Prostate gland (tissue), 2 donors: Measurements from ENCODE around the gene KRTAP5-7. TPM values are rescaled to one million over a fixed set of nuclear protein-coding genes. Genes with fewer than 3 reads are reported as not detected.
"Not testable (repeated sequence)": the region's sequence is repeated elsewhere in the genome, so short reads cannot be mapped to it uniquely, and the experiment has no call there.

Experiments
- DNase-seq: peaks from one replicate; pipeline ENCODE4 v3.0.0-alpha.2; 2019; ENCODE audit warnings: low spot score
- H3K27ac ChIP-seq, 2 donors: fragments of 200-600 bp; sonication (generic); 2 replicates each; pipeline ENCODE4 v1.5.1; 2017 to 2019
- H3K27me3 ChIP-seq: fragments of 200-600 bp; sonication (generic); replicated peaks from 2 replicates; pipeline ENCODE4 v1.5.1; 2019; ENCODE audit not compliant: insufficient read depth
- H3K36me3 ChIP-seq, 2 donors: fragments of 200-600 bp; sonication (generic); 1 replicate in 1 of 2; 2 replicates in 1 of 2; pipeline versions ENCODE4 v1.5.1 to v1.8.1; 2017 to 2019
- H3K4me1 ChIP-seq: fragments of 200-600 bp; sonication (generic); replicated peaks from 2 replicates; pipeline ENCODE4 v1.5.1; 2019
- H3K4me3 ChIP-seq, 2 donors: fragments of 200-600 bp; sonication (generic); 2 replicates each; pipeline ENCODE4 v1.5.1; 2017 to 2019
- H3K9me3 ChIP-seq: fragments of 200-600 bp; sonication (generic); 2 replicates; pipeline ENCODE4 v1.5.1; 2017
- POLR2A ChIP-seq: fragments of 450-650 bp; IDR thresholded peaks from one replicate; pipeline ENCODE4 v1.6.1; 2016; ENCODE audit warnings: antibody characterized with exemption, mild to moderate bottlenecking
- POLR2AphosphoS5 ChIP-seq: sonication (generic); formaldehyde crosslinking; IDR thresholded peaks from one replicate; pipeline ENCODE4 v1.6.1; 2017; ENCODE audit warnings: antibody characterized with exemption
- WGBS: methylation state at CpG from one replicate; pipeline ENCODE4 v1.1.5; 2018; 5-methylcytosine and 5-hydroxymethylcytosine counted together
- intact Hi-C: fragments of 100-400 bp; cut with DNase I; formaldehyde crosslinking; loops from one replicate; pipeline ENCODE4 v1.14.2; 2022
- total RNA-seq, 2 donors: library from RNA; depleted of rRNA; stranded (reverse); fragments of >200 nt; gene quantifications; one replicate each; pipeline ENCODE4 v1.1.0, GENCODE V29; 2016
- TF ChIP-seq, protein P1 (sequence below), 4 experiments: fragments of 200-600 bp in 2 of 4; fragments of 450-650 bp in 2 of 4; sonication (generic) in 2 of 4; IDR thresholded peaks; 1 replicate in 3 of 4; 2 replicates in 1 of 4; pipeline ENCODE4 v1.5.1; 2016 to 2019; ENCODE audit warnings: antibody characterized with exemption in 4 of 4, mild to moderate bottlenecking in 2 of 4, moderate library complexity in 2 of 4

KRTAP5-7 gene
- total RNA-seq, 2 donors from 2014 or later, result 1.8 TPM; not detected in 1

- Histone ChIP-seq H3K4me3 (no peak overlapping the region), H3K27ac (no peak overlapping the region), H3K27me3 (no peaks in the 10 kb centered on the region), H3K9me3 (no peaks in the 10 kb centered on the region), H3K4me1 (no peaks in the 10 kb centered on the region), H3K36me3 (no peaks in the 10 kb centered on the region)
- no peak for DNase-seq
- TF ChIP-seq, protein P1, sequence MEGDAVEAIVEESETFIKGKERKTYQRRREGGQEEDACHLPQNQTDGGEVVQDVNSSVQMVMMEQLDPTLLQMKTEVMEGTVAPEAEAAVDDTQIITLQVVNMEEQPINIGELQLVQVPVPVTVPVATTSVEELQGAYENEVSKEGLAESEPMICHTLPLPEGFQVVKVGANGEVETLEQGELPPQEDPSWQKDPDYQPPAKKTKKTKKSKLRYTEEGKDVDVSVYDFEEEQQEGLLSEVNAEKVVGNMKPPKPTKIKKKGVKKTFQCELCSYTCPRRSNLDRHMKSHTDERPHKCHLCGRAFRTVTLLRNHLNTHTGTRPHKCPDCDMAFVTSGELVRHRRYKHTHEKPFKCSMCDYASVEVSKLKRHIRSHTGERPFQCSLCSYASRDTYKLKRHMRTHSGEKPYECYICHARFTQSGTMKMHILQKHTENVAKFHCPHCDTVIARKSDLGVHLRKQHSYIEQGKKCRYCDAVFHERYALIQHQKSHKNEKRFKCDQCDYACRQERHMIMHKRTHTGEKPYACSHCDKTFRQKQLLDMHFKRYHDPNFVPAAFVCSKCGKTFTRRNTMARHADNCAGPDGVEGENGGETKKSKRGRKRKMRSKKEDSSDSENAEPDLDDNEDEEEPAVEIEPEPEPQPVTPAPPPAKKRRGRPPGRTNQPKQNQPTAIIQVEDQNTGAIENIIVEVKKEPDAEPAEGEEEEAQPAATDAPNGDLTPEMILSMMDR (IDR thresholded peaks at IDR 0.05), result no peak
- TF ChIP-seq POLR2A (no peak), POLR2AphosphoS5 (no peak)
- intact Hi-C loops, result no loop called here
- 35% methylated on average over 8 of the region's 8 CpGs for WGBS
These were observed 36.3 kb downstream of the KRTAP5-7 start for GRCh38 chr11:71563406-71563805.

- H3K4me3 ChIP-seq, result no peak overlapping the region
- DNase-seq, result no peak
- no peaks in the 10 kb centered on the region for H3K36me3 ChIP-seq
- no peak overlapping the region for H3K27ac ChIP-seq
- intact Hi-C loops, result no loop called here
- no peaks in the 10 kb centered on the region for H3K4me1 ChIP-seq
- H3K27me3 ChIP-seq, result no peaks in the 10 kb centered on the region
- 92% methylated on average over 4 of the region's 4 CpGs for WGBS
- no peaks in the 10 kb centered on the region for H3K9me3 ChIP-seq
- TF ChIP-seq POLR2AphosphoS5 (no peak), POLR2A (no peak)
- TF ChIP-seq, protein P1 (IDR thresholded peaks at IDR 0.05), result no peak
These were observed 37.4 kb downstream of the KRTAP5-7 start for GRCh38 chr11:71564430-71564829.

DNA sequence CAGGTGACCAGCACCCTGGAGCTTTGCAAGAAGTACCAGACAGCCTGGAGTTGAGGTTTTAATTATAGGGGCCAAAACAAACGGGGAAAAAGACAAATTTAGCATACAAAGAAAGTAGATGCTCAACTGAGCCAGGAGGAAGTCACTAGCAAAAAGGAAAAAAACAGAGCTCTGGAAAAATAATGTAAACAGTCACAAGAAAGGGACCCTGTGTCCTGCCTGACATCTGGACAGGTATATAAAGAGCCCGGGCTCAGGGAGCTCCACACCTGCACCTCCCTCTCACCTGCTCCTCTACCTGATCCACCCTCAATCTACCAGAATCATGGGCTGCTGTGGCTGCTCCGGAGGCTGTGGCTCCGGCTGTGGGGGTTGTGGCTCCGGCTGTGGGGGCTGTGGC lies 38.2 kb downstream of the KRTAP5-7 start, which contains the start of gene KRTAP5-10:
Gene KRTAP5-10, plus strand, starts transcription at position 301 of the 400 bp plus-strand sequence. Its CDS starts 25 bp downstream, at position 326.
- Histone ChIP-seq H3K4me1 (no peaks in the 10 kb centered on the region), H3K27ac (no peak within 1 kb of the TSS), H3K36me3 (no peaks in the 10 kb centered on the region), H3K4me3 (no peak within 1 kb of the TSS), H3K9me3 (no peaks in the 10 kb centered on the region), H3K27me3 (no peaks in the 10 kb centered on the region)
- TF ChIP-seq, protein P1 (IDR thresholded peaks at IDR 0.05), result no peak
- no peak for TF ChIP-seq POLR2A
- TF ChIP-seq POLR2AphosphoS5, result no peak
- DNase-seq, result no peak
- intact Hi-C loops, result no loop called here
- WGBS, result 36% methylated on average over 5 of the region's 5 CpGs

GRCh38 chr11:71566081-71566620 lies 39.1 kb downstream of the KRTAP5-7 start:
- TF ChIP-seq, protein P1 (IDR thresholded peaks at IDR 0.05), result no peak
- no peak for TF ChIP-seq POLR2AphosphoS5
- TF ChIP-seq POLR2A, result no peak
- H3K4me1 ChIP-seq, result no peaks in the 10 kb centered on the region
- H3K27ac ChIP-seq, result no peak overlapping the region
- no peaks in the 10 kb centered on the region for H3K36me3 ChIP-seq
- H3K27me3 ChIP-seq, result no peaks in the 10 kb centered on the region
- 72% methylated on average over 10 of the region's 10 CpGs for WGBS
- no peaks in the 10 kb centered on the region for H3K9me3 ChIP-seq
- no peak for DNase-seq
- intact Hi-C loops, result no loop called here
- no peak overlapping the region for H3K4me3 ChIP-seq

DNA sequence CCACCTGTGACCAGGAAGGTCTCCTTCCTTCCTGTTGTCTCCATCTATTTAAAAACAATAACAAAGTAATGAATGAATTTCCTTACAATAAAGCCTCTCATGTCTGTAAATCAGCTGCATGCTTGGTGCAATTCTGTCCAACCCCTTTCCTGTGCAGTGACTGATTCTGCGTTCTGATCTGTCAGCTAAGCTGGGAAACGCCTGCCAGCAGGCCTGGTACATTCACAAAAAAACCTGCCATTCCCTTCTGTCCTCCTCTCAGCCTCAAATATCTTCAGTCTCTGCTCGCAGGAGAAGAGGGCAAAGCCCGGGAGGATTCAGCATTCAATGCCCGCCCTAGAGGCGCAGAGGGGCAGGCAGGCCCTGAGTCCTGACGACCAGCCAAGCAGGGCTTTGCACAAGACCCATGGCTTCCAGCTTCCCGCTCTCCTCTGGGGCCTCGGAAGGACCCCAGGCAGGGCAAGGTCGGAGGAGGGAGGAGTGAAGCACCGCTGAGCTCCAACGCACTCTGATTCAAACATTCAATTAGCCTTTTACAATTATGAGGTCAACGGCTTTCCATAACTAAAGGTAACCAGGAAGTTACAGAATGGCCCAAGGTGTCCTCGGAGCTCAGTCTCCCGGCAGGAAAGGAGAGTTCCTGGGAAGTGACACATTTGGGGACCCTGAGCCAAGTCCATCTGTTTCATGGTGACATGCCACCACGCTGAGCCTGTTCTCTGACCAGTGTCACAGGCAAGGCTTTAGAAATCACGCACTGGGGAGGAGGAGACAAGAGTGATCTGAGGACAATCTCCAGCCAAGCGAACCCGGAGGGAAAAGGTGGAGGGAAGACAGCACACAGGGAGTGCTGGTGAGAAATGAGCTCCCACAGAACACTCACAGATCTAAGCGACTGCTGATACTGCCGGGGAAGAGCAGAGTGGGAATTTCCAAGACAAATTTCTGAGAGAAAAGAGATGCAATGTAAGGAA lies 39.8 kb downstream of the KRTAP5-7 start:
- H3K4me1 ChIP-seq, H3K36me3 ChIP-seq, H3K9me3 ChIP-seq, H3K4me3 ChIP-seq, H3K27me3 ChIP-seq, intact Hi-C loops, H3K27ac ChIP-seq, DNase-seq: not testable (repeated sequence)
- WGBS, result 69% methylated on average over 21 of the region's 21 CpGs

- H3K27me3 ChIP-seq, intact Hi-C loops: not testable (repeated sequence)
These were observed 40.6 kb downstream of the KRTAP5-7 start for GRCh38 chr11:71567633-71568032.

More at GRCh38 chr11:71567633-71568032, 40.6 kb downstream of the KRTAP5-7 start:
- H3K36me3 ChIP-seq, H3K9me3 ChIP-seq, H3K4me1 ChIP-seq, DNase-seq, H3K4me3 ChIP-seq, H3K27ac ChIP-seq: not testable (repeated sequence)
- WGBS, result 77% methylated on average over 8 of the region's 8 CpGs
